GM19324 (cell line): ENCODE measurements around the gene CIBAR2.
"Not testable (repeated sequence)": the region's sequence is repeated elsewhere in the genome, so short reads cannot be mapped to it uniquely, and the experiment has no call there.

ENCODE experiments used
- ATAC-seq: cut with Tn5 transposase; IDR thresholded peaks from one replicate; pipeline ENCODE4 v1.9.1; 2021; ENCODE audit warnings: mild to moderate bottlenecking, moderate library complexity; ENCODE audit not compliant: unreplicated experiment, low FRiP score

CIBAR2 gene

GRCh38 chr16:85067024-85067423 lies 45.2 kb downstream of the CIBAR2 start:
- no peak for ATAC-seq

DNA sequence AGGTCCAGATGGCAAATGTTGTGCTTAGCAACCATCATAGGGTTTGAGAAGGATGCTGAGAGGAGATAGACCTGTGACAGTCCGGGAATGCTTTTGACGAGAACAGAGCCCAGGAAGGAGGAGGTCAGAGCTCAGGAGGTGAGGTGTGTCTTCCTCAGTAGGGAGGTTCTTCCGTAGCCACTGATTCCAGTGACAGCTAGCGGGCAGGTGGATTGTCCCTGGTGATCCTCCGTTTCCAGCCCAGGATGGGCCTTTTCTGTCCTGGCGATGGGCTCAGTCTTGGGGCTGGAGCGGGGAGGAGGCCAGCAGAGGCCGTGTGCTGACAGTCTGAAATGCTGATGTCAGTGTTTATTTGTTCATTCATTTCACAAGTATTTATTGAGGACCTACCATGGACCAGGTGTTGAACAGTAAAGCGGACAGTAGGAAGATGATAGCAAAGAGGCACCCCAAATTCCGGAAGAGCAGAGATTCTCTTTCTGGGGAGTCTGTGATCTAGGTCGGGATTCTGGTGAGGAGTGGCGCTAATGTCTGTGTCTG lies 45.9 kb downstream of the CIBAR2 start:
- no peak for ATAC-seq

DNA sequence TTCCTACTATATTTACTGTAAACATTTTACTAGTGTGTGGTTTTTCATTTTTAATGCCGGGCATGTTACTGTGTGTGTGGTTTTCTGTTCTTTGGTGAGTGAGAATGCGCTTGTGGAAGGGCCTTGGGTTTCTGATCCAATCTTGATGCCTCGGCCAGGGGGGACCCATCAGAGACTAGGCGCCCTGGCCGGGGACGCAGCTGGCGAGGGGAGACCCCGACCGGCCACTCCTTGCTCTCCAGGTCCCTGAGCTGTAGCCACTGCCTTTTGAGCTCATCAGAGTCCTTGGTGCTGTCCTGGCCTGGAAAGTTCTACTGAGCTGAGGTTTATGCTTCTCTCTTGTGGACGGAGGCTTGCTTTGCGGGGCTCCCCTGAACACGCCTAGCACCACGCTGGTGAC lies 47.2 kb downstream of the CIBAR2 start:
- ATAC-seq, result no peak

GRCh38 chr16:85064186-85064585 lies 48.1 kb downstream of the CIBAR2 start:
- ATAC-seq, result no peak

- no peak for ATAC-seq
Measured at GRCh38 chr16:85062845-85063244, 49.4 kb downstream of the CIBAR2 start.

- no peak for ATAC-seq
Measured at GRCh38 chr16:85062323-85062722, 49.9 kb downstream of the CIBAR2 start.

GRCh38 chr16:85061566-85061965 lies 50.7 kb downstream of the CIBAR2 start:
- ATAC-seq, result no peak

GRCh38 chr16:85058909-85059308 lies 53.4 kb downstream of the CIBAR2 start:
- ATAC-seq, result no peak

- ATAC-seq, result no peak
Measured at GRCh38 chr16:85057948-85058347, 54.3 kb downstream of the CIBAR2 start.

- ATAC-seq, result no peak
Measured at GRCh38 chr16:85057212-85057889, 54.9 kb downstream of the CIBAR2 start.

DNA sequence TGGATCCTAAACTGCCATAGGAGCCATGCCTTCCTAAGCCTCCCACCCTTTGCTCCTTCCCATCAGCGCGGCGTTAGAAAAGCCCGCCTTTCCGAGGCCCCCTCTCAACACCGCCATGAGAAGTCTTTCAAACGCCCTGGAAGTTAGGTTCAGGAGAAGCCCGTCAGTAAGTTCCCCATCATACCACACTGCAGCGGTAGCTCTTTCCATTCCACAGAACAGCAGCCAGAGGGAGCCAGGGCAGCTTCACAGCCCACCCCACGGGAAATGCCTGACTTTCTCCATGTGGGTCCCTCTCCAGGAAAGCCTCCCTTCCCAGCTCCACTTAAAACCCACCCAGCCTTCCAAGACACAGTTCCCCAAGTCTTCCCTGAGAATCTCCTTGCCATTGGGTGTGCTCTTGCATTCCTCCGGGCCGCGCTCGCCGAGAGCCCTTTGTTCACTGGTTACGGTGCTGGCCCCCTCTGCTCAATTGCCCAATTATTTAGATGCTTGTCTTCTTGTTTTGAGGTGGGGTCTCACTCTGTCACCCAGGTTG lies 56.0 kb downstream of the CIBAR2 start:
- no peak for ATAC-seq

- no peak for ATAC-seq
Measured at GRCh38 chr16:85055493-85056210, 56.6 kb downstream of the CIBAR2 start.

DNA sequence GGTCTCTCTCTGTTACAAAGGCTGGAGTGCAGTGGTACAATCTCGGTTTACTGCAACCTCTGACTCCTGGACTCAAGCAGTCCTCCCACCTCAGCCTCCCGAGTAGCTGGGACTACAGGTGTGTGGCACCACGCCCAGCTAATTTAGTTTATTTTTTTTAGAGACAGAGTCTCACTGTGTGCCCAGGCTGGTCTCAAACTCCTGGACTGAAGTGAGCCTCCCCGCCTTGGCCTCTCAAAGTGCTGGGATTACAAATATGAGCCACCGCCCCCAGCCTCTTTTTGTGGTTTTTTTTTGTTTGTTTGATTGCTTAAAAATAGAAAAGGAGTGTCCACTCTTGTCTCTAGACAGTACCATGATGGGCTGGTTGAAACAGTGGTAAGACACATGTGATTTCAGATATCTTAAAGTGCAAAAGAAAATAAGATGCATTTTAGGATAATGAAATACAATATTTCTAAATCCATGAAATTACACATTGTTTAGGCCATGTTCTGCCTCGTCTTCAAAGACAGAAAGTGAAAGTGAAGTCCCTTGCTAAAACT lies 57.3 kb downstream of the CIBAR2 start:
- no peak for ATAC-seq

DNA sequence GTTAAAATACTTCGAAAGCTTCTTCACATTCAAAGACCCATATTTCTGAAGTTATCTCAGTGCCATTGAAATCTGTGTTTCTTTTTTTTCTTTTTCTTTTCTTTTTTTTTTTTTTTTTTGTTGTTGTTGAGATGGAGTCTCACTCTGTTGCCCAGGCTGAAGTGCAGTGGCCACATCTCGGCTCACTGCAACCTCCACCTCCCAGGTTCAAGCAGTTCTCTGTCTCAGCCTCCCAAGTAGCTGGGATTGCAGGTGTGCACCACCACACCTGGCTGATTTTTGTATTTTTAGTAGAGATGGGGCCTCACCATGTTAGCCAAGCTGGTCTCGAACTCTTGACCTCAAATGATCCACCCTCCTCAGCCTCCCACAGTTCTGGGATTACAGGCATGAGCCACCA lies 58.0 kb downstream of the CIBAR2 start:
- not testable (repeated sequence) for ATAC-seq

- no peak for ATAC-seq
Measured at GRCh38 chr16:85052536-85052935, 59.7 kb downstream of the CIBAR2 start.

DNA sequence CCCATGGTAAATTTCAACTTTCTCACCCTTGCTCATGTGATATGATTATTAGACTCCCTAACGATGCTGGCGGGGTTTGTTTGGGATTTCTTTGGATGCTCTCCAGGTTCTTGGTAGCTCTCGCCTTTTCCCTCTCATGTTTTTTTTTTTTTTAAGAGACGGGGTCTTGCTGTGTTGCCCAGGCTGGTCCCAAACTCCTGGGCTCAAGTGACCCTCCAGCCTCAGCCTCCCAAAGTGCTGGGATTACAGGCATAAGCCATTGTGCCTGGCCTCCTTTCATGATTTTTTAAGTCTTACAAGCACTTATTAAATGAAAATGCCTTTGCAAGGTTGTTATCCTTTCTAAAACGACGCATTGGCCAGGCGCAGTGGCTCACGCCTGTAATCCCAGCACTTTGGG lies 60.6 kb downstream of the CIBAR2 start:
- ATAC-seq, result no peak

- no peak for ATAC-seq
Measured at GRCh38 chr16:85051067-85051581, 61.1 kb downstream of the CIBAR2 start.

- no peak for ATAC-seq
Measured at GRCh38 chr16:85049706-85050305, 62.5 kb downstream of the CIBAR2 start.

DNA sequence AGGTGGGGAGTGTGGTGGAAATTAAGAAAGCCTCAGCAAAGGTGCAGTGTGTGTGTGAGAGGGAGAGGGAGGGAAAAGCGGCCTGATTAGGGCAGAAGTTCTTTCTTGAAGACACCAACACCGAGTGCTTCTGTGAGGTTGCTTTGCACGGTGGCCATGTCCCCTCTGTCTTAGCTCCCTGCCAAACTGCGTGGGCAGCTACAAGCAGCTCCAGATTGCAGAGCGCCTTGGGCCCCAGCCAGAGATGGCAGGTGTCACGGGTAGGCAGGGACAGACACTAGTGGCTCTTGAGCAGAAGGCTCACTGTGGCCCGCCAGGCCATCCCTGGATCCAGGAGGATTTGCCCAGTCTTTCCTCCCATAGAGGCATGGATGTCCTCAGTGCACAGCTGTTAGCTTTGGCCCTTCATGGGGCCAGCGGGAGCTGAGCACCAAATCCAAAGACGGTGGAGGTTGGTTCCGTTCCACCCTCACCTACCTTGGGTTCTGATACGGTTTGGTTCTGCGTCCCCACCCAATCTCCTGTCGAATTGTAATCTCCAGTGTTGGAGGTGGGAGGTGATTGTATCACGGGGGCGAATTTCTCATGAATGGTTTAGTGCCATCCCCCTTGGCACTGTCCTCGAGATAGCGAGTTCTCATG lies 63.2 kb downstream of the CIBAR2 start:
- no peak for ATAC-seq
